ENCODE results near the gene PAQR6.

PAQR6 gene

GRCh38 chr1:156249593-156249992, 1.7 kb upstream of the PAQR6 start:
- TF ChIP-seq GABPA (IDR thresholded peaks at IDR 0.05; ENCODE audit: low read depth) (no peak), SPI1 (IDR thresholded peaks at IDR 0.05; ENCODE audit: borderline replicate concordance, low read depth) (no peak), POLR2AphosphoS5 (IDR thresholded peaks at IDR 0.05; ENCODE audit: low read depth) (no peak; the same call in 1 of the 2 replicates), REST (IDR thresholded peaks at IDR 0.05; ENCODE audit: insufficient replicate concordance, low read depth) (no peak)
- TF ChIP-seq, protein P1, sequence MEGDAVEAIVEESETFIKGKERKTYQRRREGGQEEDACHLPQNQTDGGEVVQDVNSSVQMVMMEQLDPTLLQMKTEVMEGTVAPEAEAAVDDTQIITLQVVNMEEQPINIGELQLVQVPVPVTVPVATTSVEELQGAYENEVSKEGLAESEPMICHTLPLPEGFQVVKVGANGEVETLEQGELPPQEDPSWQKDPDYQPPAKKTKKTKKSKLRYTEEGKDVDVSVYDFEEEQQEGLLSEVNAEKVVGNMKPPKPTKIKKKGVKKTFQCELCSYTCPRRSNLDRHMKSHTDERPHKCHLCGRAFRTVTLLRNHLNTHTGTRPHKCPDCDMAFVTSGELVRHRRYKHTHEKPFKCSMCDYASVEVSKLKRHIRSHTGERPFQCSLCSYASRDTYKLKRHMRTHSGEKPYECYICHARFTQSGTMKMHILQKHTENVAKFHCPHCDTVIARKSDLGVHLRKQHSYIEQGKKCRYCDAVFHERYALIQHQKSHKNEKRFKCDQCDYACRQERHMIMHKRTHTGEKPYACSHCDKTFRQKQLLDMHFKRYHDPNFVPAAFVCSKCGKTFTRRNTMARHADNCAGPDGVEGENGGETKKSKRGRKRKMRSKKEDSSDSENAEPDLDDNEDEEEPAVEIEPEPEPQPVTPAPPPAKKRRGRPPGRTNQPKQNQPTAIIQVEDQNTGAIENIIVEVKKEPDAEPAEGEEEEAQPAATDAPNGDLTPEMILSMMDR (IDR thresholded peaks at IDR 0.05; ENCODE audit: insufficient read depth, low read length), result no peak
- H3K27ac ChIP-seq (replicated peaks), result no peak overlapping the region

GRCh38 chr1:156248323-156248683, 447 bp upstream of the PAQR6 start:
- H3K27ac ChIP-seq (replicated peaks), result no peak overlapping the region
- TF ChIP-seq, protein P1 (IDR thresholded peaks at IDR 0.05; ENCODE audit: insufficient read depth, low read length), result no peak
- TF ChIP-seq SPI1 (IDR thresholded peaks at IDR 0.05; ENCODE audit: borderline replicate concordance, low read depth), result no peak
- TF ChIP-seq REST (IDR thresholded peaks at IDR 0.05; ENCODE audit: insufficient replicate concordance, low read depth), result no peak
- no peak for TF ChIP-seq GABPA (IDR thresholded peaks at IDR 0.05; ENCODE audit: low read depth)
- no peak for TF ChIP-seq POLR2AphosphoS5 (IDR thresholded peaks at IDR 0.05; ENCODE audit: low read depth)
- no peaks in the 10 kb centered on the region for H3K27me3 ChIP-seq (ENCODE audit: insufficient read depth, poor library complexity, severe bottlenecking)
- no peak for DNase-seq (ENCODE audit: low read depth in 1 of 2, low spot score in 1 of 2)
- no peak overlapping the region for H3K4me3 ChIP-seq (replicated peaks; ENCODE audit: insufficient read depth, low read length)

More at GRCh38 chr1:156249593-156249992, 1.7 kb upstream of the PAQR6 start:
- Histone ChIP-seq H3K27me3 (ENCODE audit: insufficient read depth, poor library complexity, severe bottlenecking) (no peaks in the 10 kb centered on the region), H3K4me3 (replicated peaks; ENCODE audit: insufficient read depth, low read length) (no peak overlapping the region)
- no peak for DNase-seq (ENCODE audit: low read depth in 1 of 2, low spot score in 1 of 2)

- Histone ChIP-seq H3K27me3 (ENCODE audit: insufficient read depth, poor library complexity, severe bottlenecking) (no peaks in the 10 kb centered on the region), H3K27ac (replicated peaks) (no peak overlapping the region), H3K4me3 (replicated peaks; ENCODE audit: insufficient read depth, low read length) (no peak overlapping the region)
- TF ChIP-seq, protein P1 (IDR thresholded peaks at IDR 0.05; ENCODE audit: insufficient read depth, low read length), result no peak
- TF ChIP-seq REST (IDR thresholded peaks at IDR 0.05; ENCODE audit: insufficient replicate concordance, low read depth), result no peak
- no peak for TF ChIP-seq GABPA (IDR thresholded peaks at IDR 0.05; ENCODE audit: low read depth)
- no peak for TF ChIP-seq SPI1 (IDR thresholded peaks at IDR 0.05; ENCODE audit: borderline replicate concordance, low read depth)
- no peak; the same call in 1 of the 2 replicates for TF ChIP-seq POLR2AphosphoS5 (IDR thresholded peaks at IDR 0.05; ENCODE audit: low read depth)
- no peak for DNase-seq (ENCODE audit: low read depth in 1 of 2, low spot score in 1 of 2)
Measured at GRCh38 chr1:156246781-156247459, 936 bp downstream of the PAQR6 start.
